Osteoblast (primary cell): ENCODE results near the gene GJD2. TPM values are rescaled to one million over a fixed set of nuclear protein-coding genes. Genes with fewer than 3 reads are reported as not detected.

Source experiments
- DNase-seq: peaks from one replicate; pipeline ENCODE4 v3.0.0; 2011; ENCODE audit warnings: low spot score, mixed read lengths; ENCODE audit not compliant: insufficient read length; ENCODE audit errors: missing footprints
- H2AFZ ChIP-seq: 2 replicates; pipeline ENCODE4 v1.6.0; 2011; ENCODE audit warnings: mild to moderate bottlenecking, low read length
- H3K27ac ChIP-seq: 2 replicates; pipeline ENCODE4 v1.5.1; 2011; ENCODE audit warnings: mild to moderate bottlenecking, low read depth, low read length, moderate library complexity
- H3K27me3 ChIP-seq: 2 replicates; pipeline ENCODE4 v1.6.0; 2012; ENCODE audit warnings: mild to moderate bottlenecking, control low read depth, inconsistent platforms, low read length, moderate library complexity; ENCODE audit not compliant: insufficient read depth
- H3K36me3 ChIP-seq: 2 replicates; pipeline ENCODE4 v1.5.1; 2011; ENCODE audit warnings: mild to moderate bottlenecking, low read length, control low read depth, moderate library complexity; ENCODE audit not compliant: insufficient read depth
- H3K4me1 ChIP-seq: 2 replicates; pipeline ENCODE4 v1.5.1; 2011; ENCODE audit warnings: mild to moderate bottlenecking, low read length, control low read depth, moderate library complexity; ENCODE audit not compliant: insufficient read depth
- H3K4me2 ChIP-seq: 2 replicates; pipeline ENCODE4 v1.6.0; 2011; ENCODE audit warnings: mild to moderate bottlenecking, low read length; ENCODE audit not compliant: insufficient read depth
- H3K4me3 ChIP-seq: fragments of 200-600 bp; sonication (generic); 3 replicates; pipeline ENCODE4 v1.5.1; 2012; ENCODE audit warnings: mild to moderate bottlenecking, low read length, inconsistent platforms; ENCODE audit not compliant: insufficient read depth
- H3K79me2 ChIP-seq: 2 replicates; pipeline ENCODE4 v1.6.0; 2012; ENCODE audit warnings: mild to moderate bottlenecking, low read length, control low read depth, inconsistent platforms; ENCODE audit not compliant: insufficient read depth
- H3K9me3 ChIP-seq: 2 replicates; pipeline ENCODE4 v1.5.1; 2011; ENCODE audit warnings: low read depth, low read length, control low read depth
- H4K20me1 ChIP-seq: 2 replicates; pipeline ENCODE4 v1.6.0; 2012; ENCODE audit warnings: mild to moderate bottlenecking, low read length, control low read depth; ENCODE audit not compliant: insufficient read depth
- total RNA-seq: library from RNA; depleted of rRNA; stranded (reverse); fragments of >200 nt; gene quantifications from 2 replicates; pipeline ENCODE4 v1.2.3, GENCODE V29; 2012
- TF ChIP-seq, protein P1 (sequence below): IDR thresholded peaks from 2 replicates; pipeline ENCODE4 v1.5.1; 2011; ENCODE audit warnings: mild to moderate bottlenecking, low read depth, low read length, moderate library complexity; ENCODE audit errors: extremely low read depth

GJD2 gene
- total RNA-seq, 1 donor = not detected

DNA sequence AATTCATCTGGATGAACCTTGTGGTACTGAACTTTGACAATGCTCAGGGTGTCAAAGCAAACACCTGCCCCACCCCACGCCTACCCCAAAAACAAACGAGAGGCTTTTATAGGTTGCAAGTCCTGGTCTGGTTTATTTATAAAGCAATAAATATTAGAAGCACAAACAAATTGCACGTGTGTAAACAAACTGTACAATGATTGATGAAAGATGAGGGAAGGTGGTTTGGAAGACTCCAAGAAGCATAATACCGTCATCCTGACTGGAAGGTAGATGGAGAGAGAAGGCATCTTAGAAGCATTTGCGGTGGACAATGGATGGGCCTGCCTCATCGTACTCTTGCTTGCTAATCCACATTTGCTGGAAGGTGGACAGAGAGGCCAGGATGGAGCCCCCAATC is 35.3 kb upstream of the GJD2 start:
- Histone ChIP-seq H3K27me3 (peaks cover 61% of the 10 kb centered on the region), H2AFZ (no peak overlapping the region), H3K79me2 (no peaks in the 10 kb centered on the region), H3K4me2 (no peak overlapping the region), H4K20me1 (no peaks in the 10 kb centered on the region), H3K36me3 (no peaks in the 10 kb centered on the region), H3K9me3 (no peaks in the 10 kb centered on the region), H3K4me1 (peaks cover 2% of the 10 kb centered on the region), H3K4me3 (no peak overlapping the region), H3K27ac (no peak overlapping the region)
- TF ChIP-seq, protein P1, sequence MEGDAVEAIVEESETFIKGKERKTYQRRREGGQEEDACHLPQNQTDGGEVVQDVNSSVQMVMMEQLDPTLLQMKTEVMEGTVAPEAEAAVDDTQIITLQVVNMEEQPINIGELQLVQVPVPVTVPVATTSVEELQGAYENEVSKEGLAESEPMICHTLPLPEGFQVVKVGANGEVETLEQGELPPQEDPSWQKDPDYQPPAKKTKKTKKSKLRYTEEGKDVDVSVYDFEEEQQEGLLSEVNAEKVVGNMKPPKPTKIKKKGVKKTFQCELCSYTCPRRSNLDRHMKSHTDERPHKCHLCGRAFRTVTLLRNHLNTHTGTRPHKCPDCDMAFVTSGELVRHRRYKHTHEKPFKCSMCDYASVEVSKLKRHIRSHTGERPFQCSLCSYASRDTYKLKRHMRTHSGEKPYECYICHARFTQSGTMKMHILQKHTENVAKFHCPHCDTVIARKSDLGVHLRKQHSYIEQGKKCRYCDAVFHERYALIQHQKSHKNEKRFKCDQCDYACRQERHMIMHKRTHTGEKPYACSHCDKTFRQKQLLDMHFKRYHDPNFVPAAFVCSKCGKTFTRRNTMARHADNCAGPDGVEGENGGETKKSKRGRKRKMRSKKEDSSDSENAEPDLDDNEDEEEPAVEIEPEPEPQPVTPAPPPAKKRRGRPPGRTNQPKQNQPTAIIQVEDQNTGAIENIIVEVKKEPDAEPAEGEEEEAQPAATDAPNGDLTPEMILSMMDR = no peak
- DNase-seq = no peak

DNA sequence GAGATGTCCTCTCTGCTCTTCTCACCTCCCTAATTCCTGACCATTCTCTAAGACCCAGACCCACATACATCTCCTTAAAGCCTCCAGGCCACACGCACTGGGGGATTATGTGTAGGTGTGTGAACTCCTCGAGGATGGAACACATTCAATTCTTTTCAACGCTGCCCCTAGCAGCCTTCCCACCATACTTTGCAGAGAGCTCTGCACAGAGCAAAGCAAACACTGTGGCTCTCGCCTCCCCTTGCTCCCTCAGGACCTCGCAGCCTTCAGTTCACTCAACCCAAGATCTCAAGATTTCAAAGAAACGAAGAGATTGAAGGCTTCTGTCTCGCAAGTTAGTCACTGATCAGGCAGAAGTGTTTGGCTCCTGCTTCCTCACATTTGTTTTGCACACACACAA is 34.5 kb upstream of the GJD2 start:
- DNase-seq = peak; percentile 6
- TF ChIP-seq, protein P1 = no peak
- peaks cover 53% of the 10 kb centered on the region for H3K27me3 ChIP-seq
- no peaks in the 10 kb centered on the region for H3K79me2 ChIP-seq
- H3K4me3 ChIP-seq = no peak overlapping the region
- no peaks in the 10 kb centered on the region for H3K4me1 ChIP-seq
- no peak overlapping the region for H3K4me2 ChIP-seq
- H3K27ac ChIP-seq = no peak overlapping the region
- H3K36me3 ChIP-seq = no peaks in the 10 kb centered on the region
- no peak overlapping the region for H2AFZ ChIP-seq
- no peaks in the 10 kb centered on the region for H3K9me3 ChIP-seq
- H4K20me1 ChIP-seq = no peaks in the 10 kb centered on the region

DNA sequence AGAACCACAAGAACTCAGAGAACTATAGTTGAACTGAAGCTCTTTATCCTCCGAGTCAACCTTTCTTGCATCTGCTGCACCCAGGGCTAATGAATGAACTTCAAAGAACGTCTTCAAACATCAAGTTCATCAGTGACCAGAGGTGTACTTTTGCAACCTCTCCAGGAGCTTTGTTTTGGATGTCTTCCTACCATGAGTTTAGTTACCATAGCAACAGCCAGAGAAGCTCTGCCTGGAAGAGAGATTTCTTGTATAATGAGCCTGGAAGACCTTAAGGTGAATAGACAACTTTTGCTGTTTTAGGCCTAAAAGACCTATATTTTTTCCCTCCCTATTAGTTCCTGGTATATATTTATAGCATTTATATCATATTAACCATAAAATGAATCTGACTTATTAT is 31.4 kb upstream of the GJD2 start:
- no peak overlapping the region for H2AFZ ChIP-seq
- DNase-seq = no peak

DNA sequence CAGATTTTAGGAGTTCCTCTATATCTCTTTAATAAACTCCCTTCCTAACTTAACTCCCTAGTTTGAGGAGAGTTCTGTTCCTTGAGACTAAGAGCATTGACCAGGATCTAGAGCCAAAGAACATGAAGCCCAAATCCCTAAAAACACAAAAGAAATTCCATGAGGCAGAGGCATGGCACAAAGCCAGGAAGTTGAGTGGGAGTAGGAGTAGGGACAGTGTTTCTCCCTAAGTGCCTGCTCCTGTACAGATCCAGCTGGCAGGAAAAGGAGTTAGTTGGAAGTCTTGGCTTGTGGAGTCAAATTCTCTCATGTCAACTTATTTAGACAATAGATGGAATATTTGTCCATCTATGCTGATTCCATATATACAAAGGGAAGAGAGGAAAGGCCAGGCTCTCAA is 29.2 kb upstream of the GJD2 start:
- Histone ChIP-seq H3K9me3 (no peaks in the 10 kb centered on the region), H3K4me3 (no peak overlapping the region), H3K27ac (no peak overlapping the region), H4K20me1 (no peaks in the 10 kb centered on the region), H3K36me3 (no peaks in the 10 kb centered on the region), H3K4me2 (no peak overlapping the region), H3K79me2 (no peaks in the 10 kb centered on the region), H3K4me1 (no peaks in the 10 kb centered on the region), H3K27me3 (peaks cover 8% of the 10 kb centered on the region), H2AFZ (no peak overlapping the region)
- TF ChIP-seq, protein P1 = no peak
- DNase-seq = no peak

More for the DNA sequence above, 31.4 kb upstream of the GJD2 start:
- Histone ChIP-seq H3K9me3 (no peaks in the 10 kb centered on the region), H4K20me1 (no peaks in the 10 kb centered on the region), H3K36me3 (no peaks in the 10 kb centered on the region), H3K4me2 (no peak overlapping the region), H3K4me1 (no peaks in the 10 kb centered on the region), H3K4me3 (no peak overlapping the region), H3K79me2 (no peaks in the 10 kb centered on the region), H3K27ac (no peak overlapping the region), H3K27me3 (peaks cover 26% of the 10 kb centered on the region)
- TF ChIP-seq, protein P1 = no peak
